Measurements from ENCODE around the gene MAP1LC3B.

MAP1LC3B gene

GRCh38 chr16:87443964-87444363 is 51.8 kb downstream of the MAP1LC3B start:
- Histone ChIP-seq H3K4me2 (ENCODE audit: low read depth, low read length) (no peak overlapping the region), H3K27ac (ENCODE audit: low read length) (no peak overlapping the region), H3F3A (ENCODE audit: insufficient read depth, low read length) (no peaks in the 10 kb centered on the region), H4K20me1 (ENCODE audit: insufficient read depth, low read length) (no peaks in the 10 kb centered on the region), H3K9ac (ENCODE audit: low read length) (no peak overlapping the region), H3K27me3 (replicated peaks; ENCODE audit: insufficient read depth, low read length) (no peaks in the 10 kb centered on the region), H2AFZ (ENCODE audit: low read length) (no peak overlapping the region), H3K79me2 (ENCODE audit: low read length) (no peaks in the 10 kb centered on the region), H3K4me1 (ENCODE audit: low read length) (no peaks in the 10 kb centered on the region), H3K36me3 (replicated peaks; ENCODE audit: insufficient read depth, low read length) (no peaks in the 10 kb centered on the region), H3K4me3 (ENCODE audit: low read length) (no peak overlapping the region), H3K9me3 (replicated peaks; ENCODE audit: insufficient read depth, low read length) (no peaks in the 10 kb centered on the region), H3K9me2 (replicated peaks; ENCODE audit: insufficient read depth, low read length) (no peaks in the 10 kb centered on the region)
- DNase-seq = no peak
- TF ChIP-seq EZH2phosphoT487 (IDR thresholded peaks at IDR 0.05; ENCODE audit: low read length) (no peak), CTCF (IDR thresholded peaks at IDR 0.05; ENCODE audit: low read length) (no peak), EZH2 (optimal IDR thresholded peaks at IDR 0.05; ENCODE audit: low read depth, low read length) (no peak)

- Histone ChIP-seq H3K9ac (ENCODE audit: low read length) (no peak overlapping the region), H2AFZ (ENCODE audit: low read length) (no peak overlapping the region), H3K9me3 (replicated peaks; ENCODE audit: insufficient read depth, low read length) (no peaks in the 10 kb centered on the region), H3F3A (ENCODE audit: insufficient read depth, low read length) (no peaks in the 10 kb centered on the region), H3K9me2 (replicated peaks; ENCODE audit: insufficient read depth, low read length) (no peaks in the 10 kb centered on the region), H3K27me3 (replicated peaks; ENCODE audit: insufficient read depth, low read length) (no peaks in the 10 kb centered on the region), H3K36me3 (replicated peaks; ENCODE audit: insufficient read depth, low read length) (no peaks in the 10 kb centered on the region), H3K4me3 (ENCODE audit: low read length) (no peak overlapping the region), H4K20me1 (ENCODE audit: insufficient read depth, low read length) (no peaks in the 10 kb centered on the region), H3K27ac (ENCODE audit: low read length) (no peak overlapping the region), H3K4me1 (ENCODE audit: low read length) (no peaks in the 10 kb centered on the region), H3K4me2 (ENCODE audit: low read depth, low read length) (no peak overlapping the region), H3K79me2 (ENCODE audit: low read length) (no peaks in the 10 kb centered on the region)
- DNase-seq = no peak
- TF ChIP-seq EZH2phosphoT487 (IDR thresholded peaks at IDR 0.05; ENCODE audit: low read length) = no peak
- TF ChIP-seq EZH2 (optimal IDR thresholded peaks at IDR 0.05; ENCODE audit: low read depth, low read length) = no peak
Measured at GRCh38 chr16:87445486-87445885, 53.4 kb downstream of the MAP1LC3B start.

GRCh38 chr16:87446479-87446878 is 54.3 kb downstream of the MAP1LC3B start:
- Histone ChIP-seq H3K4me1 (ENCODE audit: low read length) (no peaks in the 10 kb centered on the region), H3K9me2 (replicated peaks; ENCODE audit: insufficient read depth, low read length) (no peaks in the 10 kb centered on the region), H3K9ac (ENCODE audit: low read length) (no peak overlapping the region), H3K4me3 (ENCODE audit: low read length) (no peak overlapping the region), H3K27ac (ENCODE audit: low read length) (no peak overlapping the region), H3K27me3 (replicated peaks; ENCODE audit: insufficient read depth, low read length) (no peaks in the 10 kb centered on the region), H4K20me1 (ENCODE audit: insufficient read depth, low read length) (no peaks in the 10 kb centered on the region), H3K79me2 (ENCODE audit: low read length) (no peaks in the 10 kb centered on the region), H3F3A (ENCODE audit: insufficient read depth, low read length) (no peaks in the 10 kb centered on the region), H2AFZ (ENCODE audit: low read length) (no peak overlapping the region), H3K4me2 (ENCODE audit: low read depth, low read length) (no peak overlapping the region), H3K9me3 (replicated peaks; ENCODE audit: insufficient read depth, low read length) (no peaks in the 10 kb centered on the region), H3K36me3 (replicated peaks; ENCODE audit: insufficient read depth, low read length) (no peaks in the 10 kb centered on the region)
- DNase-seq = no peak
- TF ChIP-seq EZH2phosphoT487 (IDR thresholded peaks at IDR 0.05; ENCODE audit: low read length) (no peak), CTCF (IDR thresholded peaks at IDR 0.05; ENCODE audit: low read length) (no peak), EZH2 (optimal IDR thresholded peaks at IDR 0.05; ENCODE audit: low read depth, low read length) (no peak)

GRCh38 chr16:87447323-87447722 is 55.2 kb downstream of the MAP1LC3B start:
- H3K4me1 ChIP-seq (ENCODE audit: low read length) = no peaks in the 10 kb centered on the region
- no peak for DNase-seq
- no peak overlapping the region for H3K9ac ChIP-seq (ENCODE audit: low read length)
- no peaks in the 10 kb centered on the region for H4K20me1 ChIP-seq (ENCODE audit: insufficient read depth, low read length)
- no peaks in the 10 kb centered on the region for H3K79me2 ChIP-seq (ENCODE audit: low read length)
- no peaks in the 10 kb centered on the region for H3F3A ChIP-seq (ENCODE audit: insufficient read depth, low read length)
- H3K4me2 ChIP-seq (ENCODE audit: low read depth, low read length) = no peak overlapping the region
- H3K27me3 ChIP-seq (replicated peaks; ENCODE audit: insufficient read depth, low read length) = no peaks in the 10 kb centered on the region
- H3K27ac ChIP-seq (ENCODE audit: low read length) = no peak overlapping the region
- no peaks in the 10 kb centered on the region for H3K36me3 ChIP-seq (replicated peaks; ENCODE audit: insufficient read depth, low read length)
- H3K9me2 ChIP-seq (replicated peaks; ENCODE audit: insufficient read depth, low read length) = no peaks in the 10 kb centered on the region
- no peak overlapping the region for H3K4me3 ChIP-seq (ENCODE audit: low read length)
- no peaks in the 10 kb centered on the region for H3K9me3 ChIP-seq (replicated peaks; ENCODE audit: insufficient read depth, low read length)
- TF ChIP-seq EZH2phosphoT487 (IDR thresholded peaks at IDR 0.05; ENCODE audit: low read length) = no peak
- TF ChIP-seq EZH2 (optimal IDR thresholded peaks at IDR 0.05; ENCODE audit: low read depth, low read length) = no peak
- TF ChIP-seq CTCF (IDR thresholded peaks at IDR 0.05; ENCODE audit: low read length) = no peak
- H2AFZ ChIP-seq (ENCODE audit: low read length) = no peak overlapping the region

Data from MM.1S (cell line).